Fibroblast of upper back skin (primary cell): ENCODE data around the gene POPDC2.
A peak's percentile ranks its signal among the peaks of the same experiment; 100 is the strongest.
"Not testable (repeated sequence)": the region's sequence is repeated elsewhere in the genome, so short reads cannot be mapped to it uniquely, and the experiment has no call there.

Experiments used
- DNase-seq: peaks from one replicate; pipeline ENCODE4 v3.0.0-alpha.2; 2013

The POPDC2 gene, protein sequence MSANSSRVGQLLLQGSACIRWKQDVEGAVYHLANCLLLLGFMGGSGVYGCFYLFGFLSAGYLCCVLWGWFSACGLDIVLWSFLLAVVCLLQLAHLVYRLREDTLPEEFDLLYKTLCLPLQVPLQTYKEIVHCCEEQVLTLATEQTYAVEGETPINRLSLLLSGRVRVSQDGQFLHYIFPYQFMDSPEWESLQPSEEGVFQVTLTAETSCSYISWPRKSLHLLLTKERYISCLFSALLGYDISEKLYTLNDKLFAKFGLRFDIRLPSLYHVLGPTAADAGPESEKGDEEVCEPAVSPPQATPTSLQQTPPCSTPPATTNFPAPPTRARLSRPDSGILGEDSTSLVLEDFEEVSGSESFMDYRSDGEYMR

GRCh38 chr3:119660474-119661440, at the start of gene POPDC2:
Gene POPDC2 (minus strand): TSS chr3:119660589. CDS start chr3:119660423, 166 bp downstream.
- no peak for DNase-seq

- no peak for DNase-seq
Measured at GRCh38 chr3:119703820-119704531, 43.6 kb upstream of the POPDC2 start.

DNA sequence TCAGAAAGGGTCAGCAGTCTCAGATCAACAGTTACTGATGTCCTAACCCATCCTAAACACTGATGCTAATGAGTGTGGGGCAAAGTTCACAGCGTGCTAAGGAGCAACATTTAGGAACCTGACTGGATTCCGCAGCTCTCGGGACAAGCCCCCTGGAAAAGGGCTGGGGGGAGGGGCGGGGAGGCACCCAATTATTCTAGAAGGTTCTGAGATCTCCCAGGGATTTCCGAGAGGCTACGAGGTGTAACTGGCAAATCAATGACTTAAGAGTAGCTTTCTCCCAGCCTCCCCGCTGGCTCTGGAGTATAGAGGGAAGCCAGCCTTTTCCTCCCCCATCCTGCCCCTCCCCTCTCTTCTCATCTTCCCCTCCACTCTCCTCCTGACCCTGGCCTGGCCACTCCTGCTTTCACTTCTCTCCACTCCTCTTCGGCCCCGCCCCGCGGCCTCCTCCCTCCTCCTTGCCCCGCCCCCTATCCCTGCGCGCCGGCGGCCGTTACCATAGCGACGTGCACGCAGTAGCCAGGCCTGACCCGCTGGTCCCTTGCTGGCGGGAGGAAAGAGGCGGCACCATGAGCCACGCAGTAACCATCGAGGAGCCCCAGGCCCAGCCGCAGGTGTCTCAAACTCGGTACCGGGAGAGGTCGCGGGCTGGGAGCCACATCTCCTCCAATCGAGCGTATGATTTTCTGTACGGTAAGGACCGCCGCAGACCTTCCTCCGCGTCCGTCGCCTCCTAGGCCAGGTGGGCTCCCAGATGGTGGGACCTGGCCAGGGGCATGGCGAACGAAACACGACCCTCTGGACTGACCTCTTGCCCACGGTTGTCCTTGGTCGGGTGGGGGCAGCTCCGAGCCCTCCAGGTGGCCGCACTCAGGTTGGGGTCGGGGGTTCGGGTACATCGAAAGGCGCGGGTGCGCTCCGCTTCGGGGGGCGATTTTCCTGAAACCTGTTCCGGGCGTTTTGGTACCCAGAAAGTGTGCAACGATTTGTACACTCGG, 42.4 kb upstream of the POPDC2 start, which contains the start of gene CFAP91:
Gene CFAP91 (plus strand): TSS at position 493 of the 998 bp plus-strand sequence. CDS start 77 bp downstream, at position 570.
- DNase-seq = peak; percentile 88

GRCh38 chr3:119700920-119701734, 40.7 kb upstream of the POPDC2 start:
- DNase-seq = no peak

DNA sequence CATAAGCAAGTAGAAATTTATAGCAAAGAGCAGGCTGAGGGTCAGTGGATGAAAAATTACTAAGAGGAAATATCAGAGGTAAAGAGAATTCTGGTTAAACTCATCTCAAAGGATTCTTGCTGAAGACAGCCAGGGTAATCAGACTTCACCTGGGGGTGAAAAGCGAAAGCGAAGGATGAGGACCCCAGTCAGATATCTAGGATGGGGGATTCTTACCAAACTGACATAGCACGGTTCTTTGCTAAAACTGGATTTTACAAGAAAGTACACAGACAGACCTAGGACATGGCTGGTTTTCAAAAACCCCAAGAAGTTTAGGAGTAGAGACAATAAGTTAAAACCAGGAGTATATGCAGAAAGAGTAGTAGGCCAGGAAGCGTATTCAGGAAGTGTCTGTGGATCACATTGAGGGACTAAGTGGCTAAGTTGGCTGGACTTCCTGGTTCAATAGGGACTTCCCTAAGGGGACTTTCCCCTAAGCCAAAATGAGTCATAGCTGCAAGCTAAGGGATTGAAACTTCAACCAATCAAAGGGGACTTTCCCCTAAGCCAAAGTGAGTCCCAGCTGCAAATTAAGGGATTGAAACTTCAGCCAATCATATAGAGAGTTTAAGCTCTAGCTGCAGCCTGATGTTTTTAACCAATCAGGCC, 40.0 kb upstream of the POPDC2 start:
- DNase-seq = peak; percentile 3

DNA sequence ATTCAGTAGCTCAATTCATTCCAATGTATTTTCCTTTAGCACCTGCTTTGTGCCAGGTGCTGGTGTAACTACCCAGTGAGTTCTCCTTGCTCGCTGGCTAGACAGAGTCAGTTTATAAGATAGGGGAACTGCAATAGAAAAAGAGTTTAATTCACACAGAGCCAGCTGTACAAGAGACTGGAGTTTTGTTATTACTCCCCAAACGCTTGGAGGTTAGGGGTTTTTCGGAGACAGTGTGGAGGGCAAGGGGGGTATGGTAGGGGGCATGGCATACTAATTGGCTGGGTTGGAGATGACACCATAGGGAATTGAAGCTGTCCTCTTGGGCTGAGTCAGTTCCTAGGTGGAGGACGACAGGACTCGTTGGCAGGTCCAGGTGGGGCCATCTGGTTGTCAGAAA, 37.0 kb upstream of the POPDC2 start:
- no peak for DNase-seq

DNA sequence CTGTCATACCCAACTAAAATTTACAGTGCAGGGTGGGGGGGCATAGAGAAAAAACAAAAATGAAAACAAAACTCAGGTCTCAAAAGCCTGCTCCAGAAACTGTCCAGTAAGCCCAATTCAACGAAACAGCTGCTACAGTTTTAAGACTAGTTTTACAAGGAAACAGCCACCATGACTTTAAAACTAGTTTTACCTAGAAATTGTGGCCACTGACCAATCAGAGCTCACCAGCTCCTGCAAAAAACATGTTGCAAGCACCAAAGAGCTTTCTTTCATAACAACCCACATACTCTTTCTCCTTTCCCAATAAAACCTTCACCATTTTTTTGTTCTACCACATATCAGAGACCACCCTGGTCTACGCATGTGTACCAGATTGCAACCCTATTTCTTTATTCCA, 35.1 kb upstream of the POPDC2 start:
- DNase-seq = peak; percentile 4

- DNase-seq = peak; percentile 25
Measured at GRCh38 chr3:119690043-119690656, 29.8 kb upstream of the POPDC2 start.

DNA sequence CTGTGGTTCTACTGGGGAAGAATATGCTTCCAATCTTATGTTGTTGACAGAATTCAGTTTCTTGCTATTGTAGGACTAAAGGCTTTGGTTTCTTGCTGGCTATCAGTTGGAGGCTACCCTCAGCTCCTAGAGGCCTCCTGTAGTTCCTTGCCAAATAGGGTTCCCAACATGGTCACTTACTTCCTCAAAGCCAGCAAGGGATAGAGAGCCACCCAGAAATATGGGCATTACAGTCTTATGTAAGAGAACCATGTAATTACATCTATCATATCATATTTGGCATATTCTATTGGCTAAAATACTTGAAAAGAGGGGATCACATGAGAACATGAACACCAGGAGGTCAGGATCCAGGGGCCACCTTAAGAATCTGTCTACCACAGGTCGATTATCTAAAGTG, 23.0 kb upstream of the POPDC2 start:
- no peak for DNase-seq

- peak; percentile 70 for DNase-seq
Measured at GRCh38 chr3:119681279-119681678, 20.9 kb upstream of the POPDC2 start.

- no peak for DNase-seq
Measured at GRCh38 chr3:119679874-119680273, 19.5 kb upstream of the POPDC2 start.

GRCh38 chr3:119678209-119678608, 17.8 kb upstream of the POPDC2 start:
- not testable (repeated sequence) for DNase-seq

DNA sequence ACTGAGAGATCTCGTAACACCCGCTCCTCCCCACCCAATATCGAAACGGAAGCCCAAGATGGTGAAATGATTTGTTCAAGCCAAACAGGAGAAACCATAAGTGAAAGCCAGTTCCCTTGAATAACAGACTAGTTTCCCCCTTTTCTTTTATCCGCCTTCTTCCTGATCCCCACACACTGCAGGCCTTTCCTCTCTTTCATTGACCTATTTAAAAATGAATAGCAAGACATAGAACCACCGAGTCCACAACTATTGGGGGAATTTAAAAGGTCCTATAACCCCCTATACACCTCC, 17.2 kb upstream of the POPDC2 start:
- no peak for DNase-seq

- peak; percentile 97 for DNase-seq
Measured at GRCh38 chr3:119676771-119677640, 16.6 kb upstream of the POPDC2 start, which contains the start of gene COX17. Gene COX17 (minus strand): TSS chr3:119677406. CDS start chr3:119677310, 96 bp downstream.

- DNase-seq = no peak
Measured at GRCh38 chr3:119676020-119676419, 15.6 kb upstream of the POPDC2 start.

DNA sequence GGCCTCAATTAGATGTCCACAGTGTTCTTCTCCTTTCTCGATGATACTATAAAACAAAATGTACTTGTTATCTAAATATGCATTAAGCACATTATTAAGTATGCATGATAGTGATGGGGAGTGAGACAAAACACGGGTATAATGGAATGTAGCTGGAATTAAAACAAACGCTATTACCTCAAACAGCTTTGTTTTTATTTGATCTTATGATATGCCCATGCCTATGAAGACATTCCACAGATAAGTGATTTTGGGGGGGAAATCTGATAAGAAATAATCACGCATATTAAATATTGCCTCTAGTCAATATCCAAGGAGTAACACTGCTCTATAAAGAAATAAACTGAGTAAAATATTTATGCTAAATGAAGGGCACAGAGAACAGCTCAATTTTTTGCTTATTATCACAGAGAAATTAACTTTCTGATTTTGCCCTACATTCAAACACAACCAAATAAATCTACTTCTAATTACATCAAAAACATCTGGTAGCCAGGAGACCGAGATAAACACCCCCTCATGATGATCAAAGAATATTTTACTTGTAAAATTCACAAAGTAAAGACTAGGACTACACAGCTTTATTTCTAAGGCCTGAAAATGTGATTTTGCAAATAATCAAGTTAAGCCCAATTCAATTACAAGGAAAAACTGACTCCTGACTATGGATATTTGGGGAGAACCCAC, 14.9 kb upstream of the POPDC2 start:
- no peak for DNase-seq

DNA sequence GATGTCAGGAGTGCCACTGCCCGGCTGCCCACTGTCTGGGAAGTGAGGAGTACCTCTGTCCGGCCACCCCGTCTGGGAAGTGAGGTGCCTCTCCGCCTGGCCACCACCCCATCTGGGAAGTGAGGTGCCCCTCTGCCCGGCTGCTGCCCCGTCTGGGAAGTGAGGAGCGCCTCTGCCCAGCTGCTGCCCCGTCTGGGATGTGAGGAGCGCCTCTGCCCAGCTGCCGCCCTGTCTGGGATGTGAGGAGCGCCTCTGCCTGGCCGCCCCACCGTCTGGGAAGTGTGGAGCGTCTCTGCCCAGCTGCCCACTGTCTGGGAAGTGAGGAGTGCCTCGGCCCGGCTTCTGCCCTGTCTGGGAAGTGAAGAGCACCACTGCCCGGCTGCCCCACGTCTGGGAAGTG, 13.5 kb upstream of the POPDC2 start:
- no peak for DNase-seq

- DNase-seq = no peak
Measured at GRCh38 chr3:119672776-119673175, 12.4 kb upstream of the POPDC2 start.
